ENCODE data around the gene MICAL3.

DNA sequence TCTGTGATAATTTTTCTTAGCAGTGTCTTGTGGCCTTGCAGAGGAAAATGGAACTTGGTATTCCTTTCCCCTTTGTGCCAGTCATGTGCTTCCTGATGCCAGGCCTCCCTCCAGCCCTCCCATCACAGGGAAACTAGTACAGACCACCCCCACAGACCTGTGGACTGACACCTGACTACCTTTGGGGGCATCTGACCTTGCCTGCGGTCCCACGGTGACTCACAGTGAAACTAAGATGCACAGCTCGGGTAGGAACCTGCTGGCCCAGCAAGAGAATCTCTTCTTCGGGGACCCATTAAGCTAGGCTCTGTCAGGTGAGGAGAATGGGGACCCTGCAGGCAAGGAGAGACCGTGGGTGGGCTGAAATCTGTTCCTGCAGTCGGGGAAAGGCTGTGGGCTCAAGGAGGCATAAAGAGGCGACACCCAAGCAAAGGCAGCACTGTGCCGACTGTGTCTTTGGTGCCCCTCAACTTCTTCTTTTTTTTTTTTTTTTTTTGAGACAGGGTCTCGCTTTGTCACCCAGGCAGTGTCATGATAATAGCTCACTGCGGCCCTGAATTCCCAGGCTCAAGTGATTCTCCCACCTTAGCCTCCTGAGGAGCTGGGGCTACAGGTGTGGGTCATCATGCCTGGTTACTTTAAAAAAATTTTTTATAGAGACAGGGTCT, 32.6 kb upstream of the MICAL3 start:
- TF ChIP-seq POLR2AphosphoS5 (IDR thresholded peaks at IDR 0.05) (no peak), CTCF (IDR thresholded peaks at IDR 0.05) (no peak), POLR2A (IDR thresholded peaks at IDR 0.05) (no peak)
